ENCODE data around the gene MAGEE2. TPM values are rescaled to one million over a fixed set of nuclear protein-coding genes. Genes with fewer than 3 reads are reported as not detected.

The MAGEE2 gene
- total RNA-seq, 1 donor from 2014 or later: not detected

DNA sequence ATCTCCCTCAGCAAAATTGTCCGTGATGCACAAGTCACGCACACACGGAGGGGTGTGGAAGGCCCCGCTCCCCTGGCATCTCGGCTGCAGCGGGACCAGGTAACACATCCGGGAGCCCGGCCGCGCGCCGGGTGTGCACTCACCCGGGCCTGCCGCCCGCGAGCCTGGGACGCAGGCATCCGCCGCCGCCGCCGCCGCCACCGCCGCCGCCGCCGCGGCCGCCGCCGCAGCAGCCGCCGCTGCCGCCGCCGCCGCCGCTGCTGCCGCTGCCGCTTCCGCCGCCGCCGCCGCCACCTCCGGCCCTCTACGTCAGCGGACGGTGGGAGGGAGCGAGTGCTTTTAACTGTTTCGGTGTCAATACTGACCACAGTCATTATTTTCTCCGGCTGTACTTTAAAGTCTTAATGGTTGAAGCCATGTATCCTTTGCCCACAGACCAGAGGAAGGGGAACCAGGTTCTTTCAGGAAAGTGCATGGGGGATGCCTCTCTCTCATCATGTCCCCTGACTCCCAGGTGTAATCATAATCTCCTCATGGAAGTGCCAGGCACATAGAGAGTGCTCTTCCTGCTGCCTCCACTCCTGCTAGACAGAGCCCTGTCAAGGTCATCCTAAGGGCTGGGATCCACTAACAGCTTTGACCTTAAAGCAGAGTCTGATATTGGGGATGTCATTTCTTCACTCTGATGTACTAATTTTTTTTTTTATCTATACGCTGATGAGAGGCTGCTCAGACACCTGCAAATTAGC is 38.0 kb downstream of the MAGEE2 start:
- Histone ChIP-seq H3K27me3 (no peaks in the 10 kb centered on the region), H3K4me1 (peaks cover 4% of the 10 kb centered on the region), H3K9me3 (peaks cover 4% of the 10 kb centered on the region), H3K27ac (peak overlapping the region; percentile 47), H3K4me3 (peak overlapping the region; percentile 50), H3K36me3 (no peaks in the 10 kb centered on the region)
- DNase-seq (peak; percentile 67), ATAC-seq (peak; percentile 79)
- TF ChIP-seq, protein P1, sequence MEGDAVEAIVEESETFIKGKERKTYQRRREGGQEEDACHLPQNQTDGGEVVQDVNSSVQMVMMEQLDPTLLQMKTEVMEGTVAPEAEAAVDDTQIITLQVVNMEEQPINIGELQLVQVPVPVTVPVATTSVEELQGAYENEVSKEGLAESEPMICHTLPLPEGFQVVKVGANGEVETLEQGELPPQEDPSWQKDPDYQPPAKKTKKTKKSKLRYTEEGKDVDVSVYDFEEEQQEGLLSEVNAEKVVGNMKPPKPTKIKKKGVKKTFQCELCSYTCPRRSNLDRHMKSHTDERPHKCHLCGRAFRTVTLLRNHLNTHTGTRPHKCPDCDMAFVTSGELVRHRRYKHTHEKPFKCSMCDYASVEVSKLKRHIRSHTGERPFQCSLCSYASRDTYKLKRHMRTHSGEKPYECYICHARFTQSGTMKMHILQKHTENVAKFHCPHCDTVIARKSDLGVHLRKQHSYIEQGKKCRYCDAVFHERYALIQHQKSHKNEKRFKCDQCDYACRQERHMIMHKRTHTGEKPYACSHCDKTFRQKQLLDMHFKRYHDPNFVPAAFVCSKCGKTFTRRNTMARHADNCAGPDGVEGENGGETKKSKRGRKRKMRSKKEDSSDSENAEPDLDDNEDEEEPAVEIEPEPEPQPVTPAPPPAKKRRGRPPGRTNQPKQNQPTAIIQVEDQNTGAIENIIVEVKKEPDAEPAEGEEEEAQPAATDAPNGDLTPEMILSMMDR (IDR thresholded peaks at IDR 0.05): no peak
- intact Hi-C loops (cut with DNase I): no loop called here
